CD14-positive monocyte (primary cell): ENCODE data around the gene GRM8. TPM values are rescaled to one million over a fixed set of nuclear protein-coding genes. Genes with fewer than 3 reads are reported as not detected.

Experiments
- DNase-seq, 3 donors: peaks; one replicate each; pipeline ENCODE4 v3.0.0-alpha.2; 2011 to 2022
- H2AFZ ChIP-seq: 2 replicates; pipeline ENCODE4 v1.6.0; 2012; ENCODE audit warnings: mild to moderate bottlenecking, low read depth, low read length, inconsistent platforms; ENCODE audit not compliant: insufficient read depth, poor library complexity, severe bottlenecking
- H3K27ac ChIP-seq, 2 donors: 1 replicate in 1 of 2; 2 replicates in 1 of 2; pipeline ENCODE4 v1.5.1; 2012 to 2013; ENCODE audit warnings: low read length in 2 of 2, control low read depth in 1 of 2, inconsistent platforms in 1 of 2, low read depth in 1 of 2, mild to moderate bottlenecking in 1 of 2
- H3K27me3 ChIP-seq, 2 donors: one replicate each; pipeline versions ENCODE4 v1.6.0 to v1.6.1; 2011 to 2013; ENCODE audit warnings: low read length in 2 of 2; ENCODE audit not compliant: control insufficient read depth in 2 of 2, insufficient read depth in 2 of 2
- H3K36me3 ChIP-seq, 2 donors: replicated peaks in 1 of 2; 1 replicate in 1 of 2; 2 replicates in 1 of 2; pipeline versions ENCODE4 v1.5.1 to v1.6.1; 2012 to 2013; ENCODE audit warnings: low read length in 2 of 2, control low read depth in 1 of 2, inconsistent platforms in 1 of 2, mild to moderate bottlenecking in 1 of 2; ENCODE audit not compliant: insufficient read depth in 2 of 2, control insufficient read depth in 1 of 2
- H3K4me1 ChIP-seq, 2 donors: 1 replicate in 1 of 2; 2 replicates in 1 of 2; pipeline versions ENCODE4 v1.5.1 to v1.6.1; 2012 to 2013; ENCODE audit warnings: low read length in 2 of 2, control low read depth in 1 of 2, inconsistent platforms in 1 of 2, mild to moderate bottlenecking in 1 of 2, moderate library complexity in 1 of 2; ENCODE audit not compliant: insufficient read depth in 2 of 2, control insufficient read depth in 1 of 2
- H3K4me2 ChIP-seq: replicated peaks from 2 replicates; pipeline ENCODE3; 2012; ENCODE audit warnings: low read length, moderate library complexity, mild to moderate bottlenecking; ENCODE audit not compliant: poor library complexity, severe bottlenecking; ENCODE audit errors: extremely low read depth
- H3K4me3 ChIP-seq, 3 experiments: fragments of 200-600 bp in 1 of 3; sonication (generic) in 1 of 3; replicated peaks in 1 of 3; 1 replicate in 2 of 3; 2 replicates in 1 of 3; pipeline ENCODE4 v1.5.1; 2011 to 2013; ENCODE audit warnings: low read length in 3 of 3, mild to moderate bottlenecking in 3 of 3, control low read depth in 2 of 3, low read depth in 2 of 3, inconsistent platforms in 1 of 3, moderate library complexity in 1 of 3
- H3K79me2 ChIP-seq: 2 replicates; pipeline ENCODE4 v1.6.0; 2012; ENCODE audit warnings: mild to moderate bottlenecking, control low read depth, inconsistent platforms, low read length, moderate library complexity; ENCODE audit not compliant: insufficient read depth
- H3K9ac ChIP-seq: 2 replicates; pipeline ENCODE4 v1.6.0; 2017; ENCODE audit warnings: low read length, mild to moderate bottlenecking; ENCODE audit not compliant: insufficient read depth, poor library complexity, severe bottlenecking
- H3K9me3 ChIP-seq, 2 donors: replicated peaks in 1 of 2; 1 replicate in 1 of 2; 2 replicates in 1 of 2; pipeline versions ENCODE4 v1.5.1 to v1.6.1; 2012 to 2013; ENCODE audit warnings: low read length in 2 of 2, control low read depth in 1 of 2; ENCODE audit not compliant: control insufficient read depth in 1 of 2, insufficient read depth in 1 of 2
- H4K20me1 ChIP-seq: 2 replicates; pipeline ENCODE4 v1.6.0; 2012; ENCODE audit warnings: mild to moderate bottlenecking, low read length, control low read depth, moderate library complexity; ENCODE audit not compliant: insufficient read depth
- H3K27ac Mint-ChIP-seq, 7 donors: one replicate each; pipeline ENCODE4 v1.8.0; 2020; ENCODE audit warnings: mild to moderate bottlenecking in 7 of 7, mixed read lengths in 7 of 7, moderate library complexity in 6 of 7, inconsistent platforms in 2 of 7
- H3K27me3 Mint-ChIP-seq, 3 donors: one replicate each; pipeline ENCODE4 v1.8.0; 2021 to 2022; ENCODE audit warnings: low read depth in 3 of 3, mild to moderate bottlenecking in 3 of 3, mixed read lengths in 3 of 3, moderate library complexity in 3 of 3, inconsistent platforms in 1 of 3
- H3K36me3 Mint-ChIP-seq, 2 donors: one replicate each; pipeline ENCODE4 v1.8.0; 2020; ENCODE audit warnings: mixed read lengths in 2 of 2, inconsistent platforms in 1 of 2, mild to moderate bottlenecking in 1 of 2
- H3K4me1 Mint-ChIP-seq: one replicate; pipeline ENCODE4 v1.8.0; 2020; ENCODE audit warnings: mild to moderate bottlenecking, mixed read lengths
- H3K4me3 Mint-ChIP-seq, 2 donors: one replicate each; pipeline ENCODE4 v1.8.0; 2020; ENCODE audit warnings: mild to moderate bottlenecking in 2 of 2, mixed read lengths in 2 of 2, moderate library complexity in 1 of 2
- H3K9me3 Mint-ChIP-seq, 7 donors: one replicate each; pipeline ENCODE4 v1.8.0; 2020 to 2022; ENCODE audit warnings: mixed read lengths in 7 of 7, mild to moderate bottlenecking in 6 of 7, moderate library complexity in 6 of 7, inconsistent platforms in 2 of 7
- WGBS: methylation state at CpG from one replicate; pipeline ENCODE4 v1.1.5; 2013; ENCODE audit warnings: missing lambda C conversion rate; ENCODE audit not compliant: insufficient coverage; 5-methylcytosine and 5-hydroxymethylcytosine counted together
- intact Hi-C, 2 donors: fragments of 100-400 bp; cut with micrococcal nuclease; formaldehyde crosslinking; loops; one replicate each; pipeline versions ENCODE4 v1.15.0 to v1.15.1; 2023
- polyA plus RNA-seq, 3 donors: library from polyadenylated mRNA; depleted of rRNA in 1 of 3; unstranded in 2 of 3; stranded (reverse) in 1 of 3; fragments of 300-500 nt in 2 of 3; fragments of >200 nt in 1 of 3; fragmentation: Illumina TruSeq in 2 of 3; gene quantifications; 1 replicate in 2 of 3; 2 replicates in 1 of 3; pipeline ENCODE4 v1.2.3, GENCODE V29; 2012 to 2021
- TF ChIP-seq, protein P1 (sequence below): fragments of 200-600 bp; IDR thresholded peaks from one replicate; pipeline ENCODE4 v1.8.0; 2022; ENCODE audit warnings: antibody characterized with exemption, mild to moderate bottlenecking

The GRM8 gene
- polyA plus RNA-seq, 3 donors = not detected

DNA sequence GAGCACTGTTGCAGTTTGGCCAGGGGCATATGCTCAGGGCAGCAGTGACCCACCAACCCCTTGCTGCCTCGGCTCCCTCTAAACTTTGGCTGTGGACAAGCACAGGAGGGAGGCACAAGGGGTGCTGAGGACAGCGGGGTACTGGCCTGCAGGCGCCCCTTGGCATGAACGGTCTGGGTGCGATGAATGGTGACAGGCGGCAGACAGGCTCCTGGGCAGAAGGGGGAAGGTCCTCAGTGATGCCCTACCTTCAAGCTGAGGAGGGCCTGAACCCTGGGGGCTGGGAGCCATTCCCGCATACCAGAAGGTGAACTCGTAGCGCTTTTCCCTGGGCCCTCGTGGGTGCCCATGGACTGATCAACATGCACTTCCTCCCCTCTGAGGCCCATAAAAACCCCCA is 567.1 kb downstream of the GRM8 start:
- Histone ChIP-seq H3K36me3 (no peaks in the 10 kb centered on the region), H3K27me3 (no peaks in the 10 kb centered on the region), H3K9ac (no peak overlapping the region), H3K4me1 (no peaks in the 10 kb centered on the region), H3K4me2 (no peak overlapping the region), H3K9me3 (peaks cover 11 to 28% of the 10 kb centered on the region in 2 donors), H2AFZ (no peak overlapping the region), H3K27ac (no peak overlapping the region), H4K20me1 (no peaks in the 10 kb centered on the region), H3K4me3 (no peak overlapping the region), H3K79me2 (no peaks in the 10 kb centered on the region)
- Mint-ChIP-seq H3K27ac (no peak overlapping the region), H3K4me3 (no peak overlapping the region), H3K36me3 (no peaks in the 10 kb centered on the region), H3K4me1 (no peaks in the 10 kb centered on the region), H3K9me3 (peaks cover 8 to 29% (median 17%) of the 10 kb centered on the region in 7 donors), H3K27me3 (peaks cover 0 to 3% (median 0%) of the 10 kb centered on the region in 3 donors)
- 97% methylated on average over 6 of the region's 10 CpGs for WGBS
- DNase-seq = no peak
- intact Hi-C loops = no loop called here
- TF ChIP-seq, protein P1, sequence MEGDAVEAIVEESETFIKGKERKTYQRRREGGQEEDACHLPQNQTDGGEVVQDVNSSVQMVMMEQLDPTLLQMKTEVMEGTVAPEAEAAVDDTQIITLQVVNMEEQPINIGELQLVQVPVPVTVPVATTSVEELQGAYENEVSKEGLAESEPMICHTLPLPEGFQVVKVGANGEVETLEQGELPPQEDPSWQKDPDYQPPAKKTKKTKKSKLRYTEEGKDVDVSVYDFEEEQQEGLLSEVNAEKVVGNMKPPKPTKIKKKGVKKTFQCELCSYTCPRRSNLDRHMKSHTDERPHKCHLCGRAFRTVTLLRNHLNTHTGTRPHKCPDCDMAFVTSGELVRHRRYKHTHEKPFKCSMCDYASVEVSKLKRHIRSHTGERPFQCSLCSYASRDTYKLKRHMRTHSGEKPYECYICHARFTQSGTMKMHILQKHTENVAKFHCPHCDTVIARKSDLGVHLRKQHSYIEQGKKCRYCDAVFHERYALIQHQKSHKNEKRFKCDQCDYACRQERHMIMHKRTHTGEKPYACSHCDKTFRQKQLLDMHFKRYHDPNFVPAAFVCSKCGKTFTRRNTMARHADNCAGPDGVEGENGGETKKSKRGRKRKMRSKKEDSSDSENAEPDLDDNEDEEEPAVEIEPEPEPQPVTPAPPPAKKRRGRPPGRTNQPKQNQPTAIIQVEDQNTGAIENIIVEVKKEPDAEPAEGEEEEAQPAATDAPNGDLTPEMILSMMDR = no peak

DNA sequence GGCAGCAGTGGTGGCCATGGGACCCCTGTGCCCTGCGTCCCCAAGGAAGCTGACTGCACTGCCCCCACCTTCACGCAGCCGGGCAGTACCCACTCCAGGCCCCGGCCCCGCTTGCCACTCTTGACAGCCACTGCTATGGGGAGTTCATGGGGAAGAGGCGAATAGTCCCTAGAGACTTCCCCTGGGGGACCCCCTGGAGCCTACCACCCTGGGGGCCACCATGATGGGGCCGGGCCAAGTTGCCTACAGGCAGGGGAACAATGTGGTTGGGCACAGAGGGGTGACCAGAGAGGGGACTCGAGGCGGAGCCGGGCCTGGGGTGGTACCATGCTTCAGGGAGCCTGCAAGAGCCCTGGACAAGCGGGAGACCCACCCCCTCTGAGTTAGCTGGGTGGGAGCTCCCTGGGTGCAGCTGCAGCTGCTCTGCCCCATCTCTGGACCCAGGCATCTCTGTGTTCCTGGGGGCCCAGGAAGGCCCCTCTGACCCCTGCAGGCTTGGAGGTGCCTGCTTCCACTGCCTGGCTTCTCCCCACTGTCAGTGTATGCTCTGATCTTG is 567.6 kb downstream of the GRM8 start:
- peaks cover 5 to 27% (median 13%) of the 10 kb centered on the region in 7 donors for H3K9me3 Mint-ChIP-seq
- TF ChIP-seq, protein P1 = no peak
- WGBS = 91% methylated on average over 11 of the region's 11 CpGs

More for the DNA sequence above, 567.6 kb downstream of the GRM8 start:
- no peak overlapping the region for H2AFZ ChIP-seq
- no peaks in the 10 kb centered on the region for H3K27me3 ChIP-seq
- H4K20me1 ChIP-seq = no peaks in the 10 kb centered on the region
- no peak overlapping the region for H3K9ac ChIP-seq
- Mint-ChIP-seq H3K27ac (no peak overlapping the region), H3K27me3 (peaks cover 0 to 3% (median 0%) of the 10 kb centered on the region in 3 donors), H3K36me3 (no peaks in the 10 kb centered on the region), H3K4me1 (no peaks in the 10 kb centered on the region), H3K4me3 (no peak overlapping the region)
- H3K4me2 ChIP-seq = no peak overlapping the region
- intact Hi-C loops = no loop called here
- H3K4me1 ChIP-seq = no peaks in the 10 kb centered on the region
- no peak for DNase-seq
- peaks cover 7 to 23% of the 10 kb centered on the region in 2 donors for H3K9me3 ChIP-seq
- no peak overlapping the region for H3K27ac ChIP-seq
- H3K36me3 ChIP-seq = no peaks in the 10 kb centered on the region
- H3K4me3 ChIP-seq = no peak overlapping the region
- no peaks in the 10 kb centered on the region for H3K79me2 ChIP-seq
